Activated CD8-positive, alpha-beta T cell treated with anti-CD3 and anti-CD28 coated beads, Interleukin-2, amount 10 ng/mL, durations not matched to agents 7 days and 5 days (primary cell): ENCODE measurements around the gene ASF1B. TPM values are rescaled to one million over a fixed set of nuclear protein-coding genes. Genes with fewer than 3 reads are reported as not detected.

ENCODE experiments used
- ATAC-seq: fragments of 150-1000 bp; cut with Tn5 transposase; one replicate; pipeline ENCODE4 v1.10.0; 2021; ENCODE audit warnings: moderate library complexity
- CTCF ChIA-PET: fragments of 350-600 bp; sonication (Branson Sonifier 250); formaldehyde crosslinking; loops from one replicate; lab custom pipeline; 2021; ENCODE audit warnings: antibody characterized with exemption; lab: Charles Lee
- POLR2A ChIA-PET: fragments of 350-600 bp; sonication (Branson Sonifier 250); formaldehyde crosslinking; loops from one replicate; lab custom pipeline; 2021; ENCODE audit warnings: antibody characterized with exemption; lab: Charles Lee
- DNase-seq: peaks from one replicate; pipeline ENCODE4 v3.0.0-alpha.2; 2020
- H3K27ac Mint-ChIP-seq: one replicate; pipeline ENCODE4 v1.8.0; 2021; ENCODE audit warnings: mild to moderate bottlenecking, mixed read lengths
- H3K27me3 Mint-ChIP-seq: one replicate; pipeline ENCODE4 v1.8.0; 2021; ENCODE audit warnings: low read depth, mixed read lengths
- H3K36me3 Mint-ChIP-seq: one replicate; pipeline ENCODE4 v1.8.0; 2021; ENCODE audit warnings: low read depth, mixed read lengths
- H3K4me1 Mint-ChIP-seq: one replicate; pipeline ENCODE4 v1.8.0; 2021; ENCODE audit warnings: low read depth, mixed read lengths
- H3K4me3 Mint-ChIP-seq: one replicate; pipeline ENCODE4 v1.8.0; 2021; ENCODE audit warnings: mild to moderate bottlenecking, mixed read lengths
- H3K9me3 Mint-ChIP-seq: one replicate; pipeline ENCODE4 v1.8.0; 2022; ENCODE audit warnings: mixed read lengths; ENCODE audit not compliant: insufficient read depth
- total RNA-seq, 2 experiments: library from RNA; stranded (reverse); gene quantifications; one replicate each; pipeline ENCODE4 v1.2.3, GENCODE V29; 2021

Gene ASF1B
- total RNA-seq, 2 experiments from 2014 or later = 131 TPM

- H3K27ac Mint-ChIP-seq = no peak overlapping the region
- no peak for DNase-seq
- POLR2A ChIA-PET = interaction anchor here (0.6 to 1.1 kb wide), 3 partner anchors 9 to 355 kb away, joined by 3 to 5 read pairs (median 3); no protein-coding TSS in a partner anchor
- no peaks in the 10 kb centered on the region for H3K36me3 Mint-ChIP-seq
- H3K27me3 Mint-ChIP-seq = no peaks in the 10 kb centered on the region
- ATAC-seq = no peak
- CTCF ChIA-PET = interaction anchor here (1.6 kb wide), 1 partner anchor 22 kb away, joined by 4 read pairs; the partner anchor contains the start of gene ASF1B
- H3K4me3 Mint-ChIP-seq = no peak overlapping the region
- H3K4me1 Mint-ChIP-seq = no peaks in the 10 kb centered on the region
- no peaks in the 10 kb centered on the region for H3K9me3 Mint-ChIP-seq
Observed at GRCh38 chr19:14158276-14159023, 22.1 kb upstream of the ASF1B start.

GRCh38 chr19:14156971-14157717, 20.8 kb upstream of the ASF1B start:
- no peak overlapping the region for H3K4me3 Mint-ChIP-seq
- DNase-seq = no peak
- POLR2A ChIA-PET = interaction anchor here (0.6 kb wide), 1 partner anchor 20 kb away, joined by 3 read pairs; no protein-coding TSS in a partner anchor

GRCh38 chr19:14156122-14156521, 19.7 kb upstream of the ASF1B start:
- ChIA-PET CTCF (interaction anchor here (0.9 kb wide), 1 partner anchor 19 kb away, joined by 4 read pairs; the partner anchor contains the start of gene ASF1B), POLR2A (no interaction called here)
- no peaks in the 10 kb centered on the region for H3K36me3 Mint-ChIP-seq
- no peaks in the 10 kb centered on the region for H3K27me3 Mint-ChIP-seq
- H3K27ac Mint-ChIP-seq = no peak overlapping the region
- ATAC-seq (no peak), DNase-seq (no peak)
- H3K4me1 Mint-ChIP-seq = no peaks in the 10 kb centered on the region
- no peak overlapping the region for H3K4me3 Mint-ChIP-seq
- no peaks in the 10 kb centered on the region for H3K9me3 Mint-ChIP-seq

More at GRCh38 chr19:14156971-14157717, 20.8 kb upstream of the ASF1B start:
- Mint-ChIP-seq H3K9me3 (no peaks in the 10 kb centered on the region), H3K4me1 (no peaks in the 10 kb centered on the region), H3K36me3 (no peaks in the 10 kb centered on the region), H3K27ac (no peak overlapping the region), H3K27me3 (no peaks in the 10 kb centered on the region)
- CTCF ChIA-PET = interaction anchor here (0.9 kb wide), 1 partner anchor 20 kb away, joined by 4 read pairs; the partner anchor contains the start of gene ASF1B
- no peak for ATAC-seq

- H3K9me3 Mint-ChIP-seq = no peaks in the 10 kb centered on the region
- no peak for ATAC-seq
- no peaks in the 10 kb centered on the region for H3K36me3 Mint-ChIP-seq
- POLR2A ChIA-PET = no interaction called here
- no peaks in the 10 kb centered on the region for H3K4me1 Mint-ChIP-seq
- CTCF ChIA-PET = no interaction called here
- H3K4me3 Mint-ChIP-seq = no peak overlapping the region
- no peaks in the 10 kb centered on the region for H3K27me3 Mint-ChIP-seq
- DNase-seq = no peak
- H3K27ac Mint-ChIP-seq = no peak overlapping the region
Observed at GRCh38 chr19:14155371-14155770, 19.0 kb upstream of the ASF1B start.

- POLR2A ChIA-PET = interaction anchor here (0.9 kb wide), 1 partner anchor 16 kb away, joined by 3 read pairs; no protein-coding TSS in a partner anchor
Observed at GRCh38 chr19:14152713-14153112, 16.3 kb upstream of the ASF1B start.

GRCh38 chr19:14150770-14151661, 14.6 kb upstream of the ASF1B start:
- no peak for ATAC-seq
- Mint-ChIP-seq H3K9me3 (no peaks in the 10 kb centered on the region), H3K36me3 (peaks cover 2% of the 10 kb centered on the region), H3K27me3 (no peaks in the 10 kb centered on the region), H3K27ac (peak overlapping the region; percentile 99), H3K4me3 (no peak overlapping the region), H3K4me1 (peaks cover 32% of the 10 kb centered on the region)
- CTCF ChIA-PET = interaction anchor here (1.3 to 4.3 kb wide), 3 partner anchors 13 to 197 kb away, joined by 3 to 73 read pairs (median 17); partner anchors contain the start of gene ASF1B
- POLR2A ChIA-PET = interaction anchor here (0.8 kb wide), 1 partner anchor 14 kb away, joined by 4 read pairs; the partner anchor contains the start of gene ASF1B
- no peak for DNase-seq

More at GRCh38 chr19:14152713-14153112, 16.3 kb upstream of the ASF1B start:
- DNase-seq = no peak
- H3K4me1 Mint-ChIP-seq = peaks cover 26% of the 10 kb centered on the region
- CTCF ChIA-PET = interaction anchor here (1.1 kb wide), 1 partner anchor 16 kb away, joined by 3 read pairs; the partner anchor contains the start of gene ASF1B
- H3K9me3 Mint-ChIP-seq = no peaks in the 10 kb centered on the region
- no peaks in the 10 kb centered on the region for H3K27me3 Mint-ChIP-seq
- no peak for ATAC-seq
- no peak overlapping the region for H3K27ac Mint-ChIP-seq
- H3K4me3 Mint-ChIP-seq = no peak overlapping the region
- H3K36me3 Mint-ChIP-seq = peaks cover 2% of the 10 kb centered on the region

- Mint-ChIP-seq H3K27ac (peak overlapping the region; percentile 99), H3K36me3 (peaks cover 2% of the 10 kb centered on the region), H3K9me3 (no peaks in the 10 kb centered on the region), H3K4me3 (peak overlapping the region; percentile 80), H3K27me3 (no peaks in the 10 kb centered on the region), H3K4me1 (peaks cover 35% of the 10 kb centered on the region)
- ATAC-seq = peak; percentile 25
- CTCF ChIA-PET = interaction anchor here (0.6 to 4.3 kb wide), 4 partner anchors 12 to 288 kb away, joined by 3 to 73 read pairs (median 10); partner anchors contain the start of gene ASF1B
- DNase-seq = no peak
- POLR2A ChIA-PET = interaction anchor here (0.8 to 1.5 kb wide), 5 partner anchors 8 to 206 kb away, joined by 3 to 8 read pairs (median 4); partner anchors contain the start of gene ASF1B
Observed at GRCh38 chr19:14150041-14150769, 13.8 kb upstream of the ASF1B start.

- peak; percentile 83 for ATAC-seq
- H3K9me3 Mint-ChIP-seq = no peaks in the 10 kb centered on the region
- ChIA-PET POLR2A (interaction anchor here (0.6 to 1.5 kb wide), 5 partner anchors 9 to 206 kb away, joined by 3 to 8 read pairs (median 3); partner anchors contain the start of gene ASF1B), CTCF (interaction anchor here (0.6 to 4.3 kb wide), 4 partner anchors 12 to 287 kb away, joined by 3 to 73 read pairs (median 10); partner anchors contain the start of gene ASF1B)
- H3K4me1 Mint-ChIP-seq = peaks cover 35% of the 10 kb centered on the region
- H3K27ac Mint-ChIP-seq = peak overlapping the region; percentile 99
- peak overlapping the region; percentile 80 for H3K4me3 Mint-ChIP-seq
- H3K36me3 Mint-ChIP-seq = peaks cover 2% of the 10 kb centered on the region
- peak; percentile 72 for DNase-seq
- H3K27me3 Mint-ChIP-seq = no peaks in the 10 kb centered on the region
Observed at GRCh38 chr19:14149509-14149994, 13.2 kb upstream of the ASF1B start.

GRCh38 chr19:14148751-14149410, 12.5 kb upstream of the ASF1B start:
- ATAC-seq (no peak), DNase-seq (no peak)
- Mint-ChIP-seq H3K27me3 (no peaks in the 10 kb centered on the region), H3K36me3 (peaks cover 2% of the 10 kb centered on the region), H3K9me3 (no peaks in the 10 kb centered on the region), H3K4me1 (peaks cover 35% of the 10 kb centered on the region), H3K4me3 (peak overlapping the region; percentile 80), H3K27ac (peak overlapping the region; percentile 99)
- ChIA-PET CTCF (interaction anchor here (1.0 to 4.3 kb wide), 4 partner anchors 11 to 201 kb away, joined by 3 to 73 read pairs (median 18); partner anchors contain the start of gene ASF1B), POLR2A (interaction anchor here (0.6 to 1.7 kb wide), 6 partner anchors 11 to 207 kb away, joined by 3 to 8 read pairs (median 3); partner anchors contain the start of gene ASF1B)
